ENCODE results near the gene HSPA2. TPM values are rescaled to one million over a fixed set of nuclear protein-coding genes. Genes with fewer than 3 reads are reported as not detected.
A peak's percentile ranks its signal among the peaks of the same experiment; 100 is the strongest.

The HSPA2 gene
- total and polyA plus RNA-seq, 2 experiments from 2014 or later, result 28.9 to 31.4 TPM

DNA sequence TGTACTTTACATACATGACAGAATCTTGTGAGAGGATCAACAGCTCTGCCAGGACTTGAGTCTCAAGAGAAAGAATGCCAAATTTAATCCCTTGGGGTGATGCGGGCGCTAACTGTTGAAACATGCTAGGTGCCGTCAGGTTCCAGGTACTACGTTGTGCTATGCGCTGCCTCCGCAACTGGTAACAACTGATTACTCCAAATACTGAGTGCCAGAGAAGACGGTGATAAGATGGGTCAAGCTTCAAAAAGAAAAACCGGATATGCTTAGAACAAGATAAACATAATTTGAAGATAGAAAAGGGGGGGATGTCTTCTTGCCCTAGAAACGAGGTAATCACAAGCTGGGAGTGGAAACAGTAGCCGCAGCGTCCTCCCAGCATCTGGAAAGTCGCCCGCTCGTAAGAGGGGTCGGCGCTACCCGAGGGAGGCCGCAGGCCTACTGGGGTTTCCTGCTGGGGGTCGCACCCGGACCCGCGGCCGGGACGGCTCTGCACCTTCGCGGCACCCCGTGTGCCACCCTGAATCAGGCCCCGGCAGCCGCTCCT is 37.6 kb upstream of the HSPA2 start:
- H3K27ac ChIP-seq, result peak overlapping the region; percentile 99
- H2AFZ ChIP-seq, result peak overlapping the region; percentile 77
- peak overlapping the region; percentile 97 for H3K4me2 ChIP-seq (ENCODE audit: unreplicated experiment)
- no peaks in the 10 kb centered on the region for H3K36me3 ChIP-seq (ENCODE audit: low read depth)
- H3K9ac ChIP-seq, result peak overlapping the region; percentile 99
- TF ChIP-seq EZH2 (IDR thresholded peaks at IDR 0.05; ENCODE audit: insufficient read depth, poor library complexity, severe bottlenecking) (no peak), EZH2phosphoT487 (IDR thresholded peaks at IDR 0.05; ENCODE audit: insufficient read depth, low read depth) (no peak)
- H3K79me2 ChIP-seq (ENCODE audit: insufficient read depth), result peaks cover 78% of the 10 kb centered on the region
- peak overlapping the region; percentile 91 for H3K4me3 ChIP-seq
- in situ Hi-C loops (cut with MboI), result no loop called here
- no peaks in the 10 kb centered on the region for H3K27me3 ChIP-seq (replicated peaks; ENCODE audit: insufficient read depth)
- H3K9me2 ChIP-seq (ENCODE audit: insufficient read depth), result no peaks in the 10 kb centered on the region
- H3K4me1 ChIP-seq (ENCODE audit: insufficient read depth), result peaks cover 52% of the 10 kb centered on the region
- H3F3A ChIP-seq (ENCODE audit: insufficient read depth), result peaks cover 49% of the 10 kb centered on the region
- 1% methylated on average over 23 to 25 of the region's 29 CpGs for WGBS, 2 experiments (ENCODE audit: low coverage in 1 of 2, low lambda C conversion rate in 2 of 2, missing lambda C conversion rate in 2 of 2)
- no peaks in the 10 kb centered on the region for H3K9me3 ChIP-seq (ENCODE audit: low read depth)
- DNase-seq, result peak; percentile 59
- peaks cover 16% of the 10 kb centered on the region; the same call in 1 of the 2 replicates for H4K20me1 ChIP-seq (ENCODE audit: insufficient read depth)

DNA sequence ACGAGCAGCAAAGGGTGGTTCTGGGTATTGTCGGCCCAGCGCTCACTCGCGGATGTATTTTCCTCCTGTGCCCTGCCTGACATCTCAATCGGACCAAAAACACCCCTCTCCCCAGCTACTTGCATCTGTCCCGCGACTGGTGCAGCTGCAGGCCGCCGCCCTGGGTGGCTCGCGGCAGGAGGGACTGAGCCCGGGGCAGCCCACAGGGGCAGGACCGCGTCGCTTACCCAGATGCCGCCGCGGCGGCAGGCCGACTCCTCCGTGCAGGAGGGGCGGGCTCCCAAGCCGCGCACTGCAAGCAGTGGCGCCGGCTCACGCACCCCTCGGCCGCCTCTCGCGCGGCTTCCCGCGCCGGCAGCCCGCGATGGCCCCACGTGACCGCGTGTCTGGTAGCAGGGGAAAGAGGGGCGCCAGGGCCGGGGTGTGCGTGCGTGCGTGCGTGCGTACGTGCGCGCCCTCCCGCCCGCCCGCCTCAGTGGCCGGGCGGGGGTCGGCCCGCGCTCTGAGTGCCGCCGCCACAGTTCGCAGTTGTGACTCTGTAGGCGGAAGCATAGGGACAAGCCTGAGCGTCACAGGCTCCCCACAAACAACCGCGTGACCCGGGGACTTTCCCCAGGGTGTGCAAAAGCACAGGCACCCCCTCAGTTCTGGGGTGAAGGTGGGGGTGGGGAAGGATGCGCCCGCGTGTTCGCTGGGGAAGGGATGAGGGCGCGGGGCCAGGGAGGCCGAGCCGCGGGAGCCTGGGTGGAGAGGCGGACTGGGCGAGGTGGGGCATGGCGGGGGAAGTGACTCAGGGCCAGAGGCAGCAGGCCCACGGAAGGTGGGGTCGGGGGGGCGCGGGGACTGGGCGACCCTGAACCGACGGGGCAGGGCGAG is 36.9 kb upstream of the HSPA2 start, which contains the start of gene ZBTB25:
TSS of gene ZBTB25 (minus strand) at position 405 of the 876 bp plus-strand sequence. CDS start 13,305 bp downstream, outside the sequence.
- H3K4me1 ChIP-seq (ENCODE audit: insufficient read depth), result peaks cover 60% of the 10 kb centered on the region
- H3K4me2 ChIP-seq (ENCODE audit: unreplicated experiment), result peak within 1 kb of the TSS; percentile 98
- peak within 1 kb of the TSS; percentile 99 for H3K9ac ChIP-seq
- H3K27me3 ChIP-seq (replicated peaks; ENCODE audit: insufficient read depth), result no peaks in the 10 kb centered on the region
- H4K20me1 ChIP-seq (ENCODE audit: insufficient read depth), result peaks cover 21% of the 10 kb centered on the region; the same call in 1 of the 2 replicates
- in situ Hi-C loops (cut with MboI), result no loop called here
- peak within 1 kb of the TSS; percentile 91 for H3K4me3 ChIP-seq
- H3K79me2 ChIP-seq (ENCODE audit: insufficient read depth), result peaks cover 81% of the 10 kb centered on the region
- no peaks in the 10 kb centered on the region for H3K36me3 ChIP-seq (ENCODE audit: low read depth)
- peak within 1 kb of the TSS; percentile 99 for H3K27ac ChIP-seq
- H3K9me3 ChIP-seq (ENCODE audit: low read depth), result no peaks in the 10 kb centered on the region
- peaks cover 53% of the 10 kb centered on the region for H3F3A ChIP-seq (ENCODE audit: insufficient read depth)
- TF ChIP-seq EZH2 (IDR thresholded peaks at IDR 0.05; ENCODE audit: insufficient read depth, poor library complexity, severe bottlenecking) (no peak), EZH2phosphoT487 (IDR thresholded peaks at IDR 0.05; ENCODE audit: insufficient read depth, low read depth) (no peak)
- 1% methylated on average over 46 to 81 of the region's 87 CpGs for WGBS, 2 experiments (ENCODE audit: low coverage in 1 of 2, low lambda C conversion rate in 2 of 2, missing lambda C conversion rate in 2 of 2)
- H3K9me2 ChIP-seq (ENCODE audit: insufficient read depth), result no peaks in the 10 kb centered on the region
- DNase-seq, result peak; percentile 99
- peak within 1 kb of the TSS; percentile 77 for H2AFZ ChIP-seq

DNA sequence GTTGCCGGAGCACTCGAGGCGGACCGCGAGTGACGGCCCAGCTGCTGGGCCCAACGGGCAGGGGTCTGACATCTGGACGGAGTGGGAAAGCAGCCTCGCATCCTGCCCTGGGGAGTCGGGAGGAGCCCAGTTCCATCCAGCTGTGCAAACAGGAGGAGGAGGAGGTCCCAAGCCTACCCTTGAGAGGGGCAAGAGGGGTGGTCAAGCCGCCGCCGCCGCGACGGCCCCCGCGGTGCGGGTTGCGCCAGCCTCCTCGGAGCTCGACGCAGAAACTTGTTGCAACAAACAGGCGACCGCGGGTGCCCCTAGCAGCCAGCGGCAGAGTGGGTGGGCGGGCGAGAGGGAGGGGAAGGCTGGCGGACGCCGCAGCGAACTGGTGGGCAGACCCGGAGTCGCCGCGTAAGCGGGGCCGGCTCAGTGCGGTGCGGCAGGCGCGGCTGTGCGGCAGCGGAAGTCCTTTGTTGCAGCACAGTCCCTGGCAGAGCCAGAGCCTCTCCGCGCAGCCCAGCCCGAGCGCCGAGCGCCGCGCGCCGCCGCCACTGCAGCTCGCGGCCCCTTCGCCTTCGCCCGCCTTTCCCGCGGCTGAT is 36.1 kb upstream of the HSPA2 start, which contains the start of gene ZBTB1:
TSS of gene ZBTB1 (plus strand) at position 461 of the 587 bp plus-strand sequence. CDS start 16,735 bp downstream, outside the sequence.
- Histone ChIP-seq H2AFZ (peak within 1 kb of the TSS; percentile 47), H3K4me1 (ENCODE audit: insufficient read depth) (peaks cover 67% of the 10 kb centered on the region), H3K36me3 (ENCODE audit: low read depth) (no peaks in the 10 kb centered on the region), H3K4me2 (ENCODE audit: unreplicated experiment) (peak within 1 kb of the TSS; percentile 98), H3K9me3 (ENCODE audit: low read depth) (no peaks in the 10 kb centered on the region), H3K9me2 (ENCODE audit: insufficient read depth) (no peaks in the 10 kb centered on the region), H3K4me3 (peak within 1 kb of the TSS; percentile 91), H3K79me2 (ENCODE audit: insufficient read depth) (peaks cover 81% of the 10 kb centered on the region), H3K27ac (peak within 1 kb of the TSS; percentile 99), H4K20me1 (ENCODE audit: insufficient read depth) (peaks cover 29% of the 10 kb centered on the region; the same call in 1 of the 2 replicates), H3K27me3 (replicated peaks; ENCODE audit: insufficient read depth) (no peaks in the 10 kb centered on the region), H3K9ac (peak within 1 kb of the TSS; percentile 99), H3F3A (ENCODE audit: insufficient read depth) (peaks cover 53% of the 10 kb centered on the region)
- 1% methylated on average over 26 to 49 of the region's 63 CpGs for WGBS, 2 experiments (ENCODE audit: low coverage in 1 of 2, low lambda C conversion rate in 2 of 2, missing lambda C conversion rate in 2 of 2)
- peak; percentile 96 for DNase-seq
- TF ChIP-seq EZH2phosphoT487 (IDR thresholded peaks at IDR 0.05; ENCODE audit: insufficient read depth, low read depth) (no peak), EZH2 (IDR thresholded peaks at IDR 0.05; ENCODE audit: insufficient read depth, poor library complexity, severe bottlenecking) (no peak)
- in situ Hi-C loops (cut with MboI), result no loop called here

Measured in GM23248 (cell line).